Neuronal stem cell (in vitro differentiated cells): ENCODE results near the gene LIMA1.

Experiments used
- DNase-seq: peaks from one replicate; pipeline ENCODE4 v3.0.0-alpha.2; 2013; ENCODE audit warnings: low spot score
- H2AFZ ChIP-seq: one replicate; pipeline ENCODE4 v1.6.1; 2013; ENCODE audit warnings: mild to moderate bottlenecking, low read length, inconsistent platforms
- H2AK5ac ChIP-seq: 2 replicates; pipeline ENCODE4 v1.6.1; 2013; ENCODE audit warnings: low read depth, mild to moderate bottlenecking, inconsistent platforms, low read length, moderate library complexity, mixed read lengths
- H2BK120ac ChIP-seq: 2 replicates; pipeline ENCODE4 v1.6.1; 2013; ENCODE audit warnings: low read depth, mild to moderate bottlenecking, inconsistent platforms, low read length, moderate library complexity, mixed read lengths
- H2BK12ac ChIP-seq: one replicate; pipeline ENCODE4 v1.6.1; 2013; ENCODE audit warnings: low read length, inconsistent platforms
- H2BK15ac ChIP-seq: 2 replicates; pipeline ENCODE4 v1.6.1; 2013; ENCODE audit warnings: mild to moderate bottlenecking, low read length, inconsistent platforms, mixed read lengths
- H2BK5ac ChIP-seq: one replicate; pipeline ENCODE4 v1.6.1; 2013; ENCODE audit warnings: inconsistent platforms, mild to moderate bottlenecking, low read length, moderate library complexity
- H3K14ac ChIP-seq: one replicate; pipeline ENCODE4 v1.6.1; 2013; ENCODE audit warnings: low read length, inconsistent platforms
- H3K18ac ChIP-seq: 2 replicates; pipeline ENCODE4 v1.6.1; 2013; ENCODE audit warnings: low read length, inconsistent platforms
- H3K23ac ChIP-seq: 2 replicates; pipeline ENCODE4 v1.6.1; 2013; ENCODE audit warnings: low read depth, mild to moderate bottlenecking, mixed read lengths, low read length, inconsistent platforms; ENCODE audit not compliant: poor library complexity
- H3K27ac ChIP-seq: replicated peaks from 3 replicates; pipeline ENCODE4 v1.5.1; 2013; ENCODE audit warnings: low read length, inconsistent platforms
- H3K27me3 ChIP-seq, 3 experiments: 2 replicates each; pipeline ENCODE4 v1.6.1; 2013; ENCODE audit warnings: low read length in 3 of 3, mild to moderate bottlenecking in 2 of 3, inconsistent platforms in 1 of 3, low read depth in 1 of 3, mixed read lengths in 1 of 3, moderate library complexity in 1 of 3; ENCODE audit not compliant: control insufficient read depth in 3 of 3, insufficient read depth in 3 of 3
- H3K36me3 ChIP-seq, 2 donors: replicated peaks in 1 of 2; 2 replicates each; pipeline ENCODE4 v1.6.1; 2013; ENCODE audit warnings: low read length in 2 of 2; ENCODE audit not compliant: control insufficient read depth in 2 of 2, insufficient read depth in 2 of 2
- H3K4ac ChIP-seq: 2 replicates; pipeline ENCODE4 v1.6.1; 2013; ENCODE audit warnings: inconsistent platforms, mild to moderate bottlenecking, low read length, moderate library complexity
- H3K4me1 ChIP-seq, 2 donors: 1 replicate in 1 of 2; 2 replicates in 1 of 2; pipeline ENCODE4 v1.6.1; 2013; ENCODE audit warnings: low read length in 2 of 2, low read depth in 1 of 2; ENCODE audit not compliant: control insufficient read depth in 2 of 2, insufficient read depth in 1 of 2
- H3K4me2 ChIP-seq: one replicate; pipeline ENCODE4 v1.6.1; 2013; ENCODE audit warnings: mild to moderate bottlenecking, low read length, inconsistent platforms; ENCODE audit not compliant: insufficient read depth, poor library complexity, severe bottlenecking
- H3K4me3 ChIP-seq, 2 donors: 2 replicates each; pipeline ENCODE4 v1.5.1; 2013; ENCODE audit warnings: low read length in 2 of 2, mild to moderate bottlenecking in 2 of 2, inconsistent platforms in 1 of 2, moderate library complexity in 1 of 2
- H3K79me1 ChIP-seq: one replicate; pipeline ENCODE4 v1.6.1; 2013; ENCODE audit warnings: low read depth, mild to moderate bottlenecking, inconsistent platforms, low read length, moderate library complexity
- H3K9ac ChIP-seq: one replicate; pipeline ENCODE4 v1.6.1; 2013; ENCODE audit warnings: mild to moderate bottlenecking, low read depth, low read length, inconsistent platforms; ENCODE audit not compliant: poor library complexity
- H3K9me3 ChIP-seq, 2 donors: replicated peaks in 1 of 2; 2 replicates each; pipeline versions ENCODE3 to v1.6.1; 2013; ENCODE audit warnings: low read length in 2 of 2, mild to moderate bottlenecking in 2 of 2, inconsistent platforms in 1 of 2, low read depth in 1 of 2, mixed read lengths in 1 of 2, moderate library complexity in 1 of 2; ENCODE audit not compliant: control insufficient read depth in 2 of 2, insufficient read depth in 1 of 2
- H4K8ac ChIP-seq: one replicate; pipeline ENCODE4 v1.6.1; 2013; ENCODE audit warnings: low read depth, mild to moderate bottlenecking, inconsistent platforms, low read length, moderate library complexity
- H4K91ac ChIP-seq: one replicate; pipeline ENCODE4 v1.6.1; 2013; ENCODE audit warnings: low read length, low read depth, mild to moderate bottlenecking, inconsistent platforms; ENCODE audit not compliant: poor library complexity
- WGBS, 2 donors: extraction: QIAGEN DNeasy Blood & Tissue Kit; methylation state at CpG; one replicate each; pipeline ENCODE4 v1.1.7; 2013; ENCODE audit warnings: missing lambda C conversion rate in 2 of 2, mixed read lengths in 1 of 2; ENCODE audit not compliant: insufficient read length in 2 of 2, insufficient replicate concordance in 1 of 2; ENCODE audit errors: extremely low coverage in 2 of 2; 5-methylcytosine and 5-hydroxymethylcytosine counted together

The LIMA1 gene

DNA sequence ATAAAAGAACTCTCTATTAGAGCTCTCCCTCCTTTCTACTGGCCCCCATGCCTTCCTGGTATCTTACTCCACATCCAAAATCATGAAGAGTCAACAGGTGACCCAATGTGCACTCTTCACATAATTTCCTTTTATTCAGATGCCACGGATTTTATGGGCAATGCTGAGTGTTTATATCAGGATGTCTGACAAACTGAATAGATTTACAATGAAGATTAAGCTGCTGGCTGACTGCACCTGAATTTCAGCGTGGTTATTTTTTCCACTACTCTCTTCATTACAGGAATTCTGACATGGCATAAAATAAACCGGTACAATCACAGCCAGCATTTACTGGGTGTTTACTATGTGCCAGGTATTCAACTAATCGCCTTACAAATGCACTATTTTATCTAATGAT is 86.8 kb downstream of the LIMA1 start:
- Histone ChIP-seq H3K23ac (no peak overlapping the region), H2BK12ac (no peak overlapping the region), H3K36me3 (peaks cover 10 to 77% of the 10 kb centered on the region in 2 donors), H4K8ac (no peak overlapping the region), H3K79me1 (no peaks in the 10 kb centered on the region), H3K4me2 (no peak overlapping the region), H3K18ac (no peak overlapping the region), H3K4ac (no peak overlapping the region), H4K91ac (no peak overlapping the region), H3K4me3 (no peak overlapping the region), H2BK120ac (no peak overlapping the region), H3K9ac (no peak overlapping the region), H2AFZ (no peak overlapping the region), H2BK15ac (no peak overlapping the region), H2BK5ac (no peak overlapping the region), H3K14ac (no peak overlapping the region), H3K9me3 (no peaks in the 10 kb centered on the region), H2AK5ac (no peak overlapping the region), H3K27ac (no peak overlapping the region), H3K4me1 (no peaks in the 10 kb centered on the region), H3K27me3 (no peaks in the 10 kb centered on the region)
- no peak for DNase-seq
- WGBS, 2 donors, result no CpG with 5 or more reads among the region's 4 CpGs

GRCh38 chr12:50195832-50196231 is 87.5 kb downstream of the LIMA1 start:
- H3K9me3 ChIP-seq, result no peaks in the 10 kb centered on the region
- no peak overlapping the region for H3K14ac ChIP-seq
- no peak overlapping the region for H2BK12ac ChIP-seq
- no peaks in the 10 kb centered on the region for H3K27me3 ChIP-seq
- WGBS, 2 donors, result no CpG with 5 or more reads among the region's 4 CpGs
- no peak overlapping the region for H2BK120ac ChIP-seq
- no peak overlapping the region for H4K8ac ChIP-seq
- H3K4ac ChIP-seq, result no peak overlapping the region
- H3K36me3 ChIP-seq, result peaks cover 10 to 79% of the 10 kb centered on the region in 2 donors
- H4K91ac ChIP-seq, result no peak overlapping the region
- DNase-seq, result no peak
- no peak overlapping the region for H2BK15ac ChIP-seq
- no peak overlapping the region for H2AK5ac ChIP-seq
- H3K79me1 ChIP-seq, result no peaks in the 10 kb centered on the region
- no peak overlapping the region for H2AFZ ChIP-seq
- H3K27ac ChIP-seq, result no peak overlapping the region
- H3K9ac ChIP-seq, result no peak overlapping the region
- no peak overlapping the region for H3K4me2 ChIP-seq
- no peaks in the 10 kb centered on the region for H3K4me1 ChIP-seq
- no peak overlapping the region for H2BK5ac ChIP-seq
- H3K18ac ChIP-seq, result no peak overlapping the region
- no peak overlapping the region for H3K4me3 ChIP-seq
- H3K23ac ChIP-seq, result no peak overlapping the region

DNA sequence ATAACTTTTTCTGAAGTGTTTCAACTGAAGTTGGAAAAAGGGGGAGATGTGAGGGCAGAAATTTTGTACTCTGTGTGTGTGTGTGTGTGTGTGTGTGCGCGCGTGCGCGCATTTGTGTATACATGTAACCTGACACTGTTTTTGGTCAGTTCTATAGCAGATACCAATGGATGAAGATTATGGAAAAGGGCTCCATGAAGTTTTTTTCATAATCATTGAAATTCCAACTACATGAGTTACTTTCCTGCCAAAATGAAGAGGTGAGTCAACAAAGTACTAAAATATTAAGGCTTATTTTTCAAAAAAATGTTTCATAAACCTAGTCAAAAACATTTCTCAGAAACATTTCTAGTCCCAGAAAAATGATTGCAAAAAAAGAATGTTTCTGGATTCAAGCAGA is 90.4 kb downstream of the LIMA1 start:
- H3K36me3 ChIP-seq, result peaks cover 2 to 66% of the 10 kb centered on the region in 2 donors
- H3K18ac ChIP-seq, result no peak overlapping the region
- H2BK5ac ChIP-seq, result no peak overlapping the region
- H3K4ac ChIP-seq, result no peak overlapping the region
- DNase-seq, result no peak
- no peak overlapping the region for H3K4me3 ChIP-seq
- no peaks in the 10 kb centered on the region for H3K27me3 ChIP-seq
- no peak overlapping the region for H4K91ac ChIP-seq
- H2AFZ ChIP-seq, result no peak overlapping the region
- no CpG with 5 or more reads among the region's 5 CpGs for WGBS, 2 donors
- no peak overlapping the region for H2BK12ac ChIP-seq
- H3K14ac ChIP-seq, result no peak overlapping the region
- H3K23ac ChIP-seq, result no peak overlapping the region
- H3K4me2 ChIP-seq, result no peak overlapping the region
- no peak overlapping the region for H2BK15ac ChIP-seq
- H4K8ac ChIP-seq, result no peak overlapping the region
- no peaks in the 10 kb centered on the region for H3K4me1 ChIP-seq
- no peak overlapping the region for H3K27ac ChIP-seq
- H3K9me3 ChIP-seq, result no peaks in the 10 kb centered on the region
- no peaks in the 10 kb centered on the region for H3K79me1 ChIP-seq
- no peak overlapping the region for H2AK5ac ChIP-seq
- H2BK120ac ChIP-seq, result no peak overlapping the region
- no peak overlapping the region for H3K9ac ChIP-seq

DNA sequence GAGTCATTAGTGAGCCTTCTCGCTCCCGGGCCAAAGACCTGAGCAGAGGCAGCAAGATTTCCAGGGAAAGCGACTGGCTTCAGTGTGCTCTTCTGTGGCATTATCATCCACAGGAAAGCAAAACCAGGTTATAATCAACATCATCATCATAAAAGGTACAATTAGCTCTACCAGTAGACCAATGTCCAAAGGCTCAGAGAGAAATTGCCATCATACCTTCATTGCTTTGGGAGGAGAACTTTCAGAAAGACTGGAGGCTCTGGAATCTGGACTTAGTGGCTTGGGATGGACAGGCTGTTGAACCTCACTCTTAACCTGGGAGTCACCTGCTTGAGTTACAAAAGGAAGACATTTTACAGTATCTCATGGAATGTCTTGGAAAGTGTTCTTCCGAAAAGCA is 91.1 kb downstream of the LIMA1 start:
- Histone ChIP-seq H3K27ac (no peak overlapping the region), H2BK12ac (no peak overlapping the region), H4K8ac (no peak overlapping the region), H3K9me3 (no peaks in the 10 kb centered on the region), H3K79me1 (no peaks in the 10 kb centered on the region), H2AFZ (no peak overlapping the region), H3K23ac (no peak overlapping the region), H3K9ac (no peak overlapping the region), H3K4me2 (no peak overlapping the region), H3K4ac (no peak overlapping the region), H3K27me3 (no peaks in the 10 kb centered on the region), H4K91ac (no peak overlapping the region), H2BK5ac (no peak overlapping the region), H2AK5ac (no peak overlapping the region), H3K4me3 (no peak overlapping the region), H3K18ac (no peak overlapping the region), H3K4me1 (no peaks in the 10 kb centered on the region), H3K36me3 (peaks cover 2 to 62% of the 10 kb centered on the region in 2 donors), H2BK120ac (no peak overlapping the region), H2BK15ac (no peak overlapping the region), H3K14ac (no peak overlapping the region)
- no CpG with 5 or more reads among the region's 4 CpGs for WGBS, 2 donors
- no peak for DNase-seq
